GM23338 (cell line): ENCODE measurements around the gene TRAF3IP3. TPM values are rescaled to one million over a fixed set of nuclear protein-coding genes. Genes with fewer than 3 reads are reported as not detected.

ENCODE experiments used
- EZH2phosphoT487 ChIP-seq: fragments of 200-600 bp; sonication (generic); IDR thresholded peaks from one replicate; pipeline ENCODE4 v1.8.1; 2018; ENCODE audit warnings: antibody characterized with exemption; ENCODE audit not compliant: unreplicated experiment
- POLR2AphosphoS5 ChIP-seq: IDR thresholded peaks from 2 replicates; pipeline ENCODE4 v1.6.1; 2016; ENCODE audit warnings: antibody characterized with exemption, low read depth
- REST ChIP-seq: IDR thresholded peaks from one replicate; pipeline ENCODE4 v1.6.1; 2018; ENCODE audit warnings: antibody characterized with exemption; ENCODE audit not compliant: unreplicated experiment
- STAT1 ChIP-seq: IDR thresholded peaks from one replicate; pipeline ENCODE4 v1.6.1; 2016; ENCODE audit warnings: antibody characterized with exemption; ENCODE audit not compliant: unreplicated experiment
- ZNF114 ChIP-seq: fragments of 250-450 bp; sonication (Bioruptor Pico); IDR thresholded peaks from 2 replicates; pipeline ENCODE4 v1.5.0; 2020; ENCODE audit warnings: mild to moderate bottlenecking, moderate library complexity
- ZNF462 ChIP-seq: fragments of 250-450 bp; sonication (Bioruptor Pico); IDR thresholded peaks from 2 replicates; pipeline ENCODE4 v1.5.0; 2020; ENCODE audit warnings: mild to moderate bottlenecking, moderate library complexity
- polyA plus RNA-seq: library from polyadenylated mRNA; unstranded; fragments of >200 nt; fragmentation: Nextera tagmentation; extraction: Ambion mirVana; gene quantifications from 2 replicates; pipeline ENCODE4 v1.2.1, GENCODE V29; 2016
- total RNA-seq: library from RNA; depleted of rRNA; stranded (reverse); fragments of >200 nt; shearing (Covaris generic); gene quantifications from 2 replicates; pipeline ENCODE4 v1.2.3, GENCODE V29; 2014

Gene TRAF3IP3
- total and polyA plus RNA-seq, 2 experiments from 2014 or later = not detected

GRCh38 chr1:209733409-209734192 is 22.3 kb upstream of the TRAF3IP3 start (continued):
- TF ChIP-seq ZNF462 (CRISPR knock-in tag) (no peak), EZH2phosphoT487 (no peak), STAT1 (no peak), ZNF114 (CRISPR knock-in tag) (no peak), POLR2AphosphoS5 (no peak), REST (no peak)
